H1 (cell line): ENCODE data around the gene ALDOA. TPM values are rescaled to one million over a fixed set of nuclear protein-coding genes. Genes with fewer than 3 reads are reported as not detected.
A peak's percentile ranks its signal among the peaks of the same experiment; 100 is the strongest.

ENCODE experiments used
- CTCF ChIA-PET: fragments of 300-600 bp; sonication (Branson Sonifier 250); formaldehyde crosslinking; loops from one replicate; lab custom pipeline; 2021; ENCODE audit not compliant: partially characterized antibody; lab: Charles Lee
- POLR2A ChIA-PET: fragments of 300-600 bp; sonication (Branson Sonifier 250); formaldehyde crosslinking; loops from one replicate; lab custom pipeline; 2021; ENCODE audit warnings: inconsistent platforms; ENCODE audit not compliant: partially characterized antibody; lab: Charles Lee
- DNase-seq, 2 experiments: peaks; one replicate each; pipeline versions ENCODE4 v3.0.0 to v3.0.0-alpha.2; 2010 to 2022; ENCODE audit warnings: low spot score in 2 of 2, low read depth in 1 of 2, mixed read lengths in 1 of 2
- FAIRE-seq: peaks from 2 replicates; lab custom pipeline; 2011; peaks lifted over from hg19 to GRCh38; lab: Jason Lieb, UNC
- H2AFZ ChIP-seq: 2 replicates; pipeline ENCODE4 v1.8.1; 2012; ENCODE audit warnings: low read length, inconsistent platforms
- H2AK5ac ChIP-seq: 2 replicates; pipeline ENCODE4 v1.6.1; 2013; ENCODE audit warnings: low read depth, low read length
- H2BK120ac ChIP-seq: replicated peaks from 2 replicates; pipeline ENCODE3; 2013; ENCODE audit warnings: low read depth, low read length, inconsistent platforms
- H2BK12ac ChIP-seq: 2 replicates; pipeline ENCODE4 v1.6.1; 2013; ENCODE audit warnings: low read depth, low read length
- H2BK15ac ChIP-seq: 2 replicates; pipeline ENCODE4 v1.6.1; 2013; ENCODE audit warnings: low read length
- H2BK20ac ChIP-seq: 2 replicates; pipeline ENCODE4 v1.6.1; 2013; ENCODE audit warnings: low read length
- H2BK5ac ChIP-seq: 2 replicates; pipeline ENCODE4 v1.6.1; 2013; ENCODE audit warnings: low read depth, low read length
- H3K14ac ChIP-seq: 2 replicates; pipeline ENCODE4 v1.6.1; 2013; ENCODE audit warnings: inconsistent platforms; ENCODE audit not compliant: insufficient read length
- H3K18ac ChIP-seq: 2 replicates; pipeline ENCODE4 v1.6.1; 2013; ENCODE audit warnings: low read length; ENCODE audit errors: extremely low read depth
- H3K23ac ChIP-seq: 2 replicates; pipeline ENCODE4 v1.6.1; 2013; ENCODE audit warnings: inconsistent platforms; ENCODE audit not compliant: insufficient read length
- H3K23me2 ChIP-seq: 2 replicates; pipeline ENCODE4 v1.6.1; 2013; ENCODE audit warnings: low read depth, low read length
- H3K27ac ChIP-seq: 2 replicates; pipeline ENCODE4 v1.6.1; 2011; ENCODE audit warnings: low read depth, low read length, inconsistent platforms
- H3K27me3 ChIP-seq, 4 experiments: replicated peaks in 1 of 4; 1 replicate in 1 of 4; 2 replicates in 3 of 4; pipeline versions ENCODE4 v1.6.1 to v1.8.1; 2011 to 2013; ENCODE audit warnings: low read length in 3 of 4, mild to moderate bottlenecking in 3 of 4, inconsistent platforms in 2 of 4, mixed read lengths in 2 of 4, moderate library complexity in 1 of 4; ENCODE audit not compliant: control insufficient read depth in 3 of 4, insufficient read depth in 3 of 4; ENCODE audit errors: extremely low read depth in 1 of 4
- H3K36me3 ChIP-seq, 4 experiments: 2 replicates each; pipeline versions ENCODE4 v1.6.1 to v1.8.1; 2011 to 2013; ENCODE audit warnings: mild to moderate bottlenecking in 4 of 4, low read length in 3 of 4, moderate library complexity in 2 of 4, control low read depth in 1 of 4, inconsistent platforms in 1 of 4; ENCODE audit not compliant: insufficient read depth in 4 of 4, control insufficient read depth in 2 of 4
- H3K4ac ChIP-seq: replicated peaks from 2 replicates; pipeline ENCODE3; 2013; ENCODE audit warnings: low read length, low read depth, mixed read lengths, inconsistent platforms; ENCODE audit not compliant: insufficient read length
- H3K4me1 ChIP-seq, 4 experiments: replicated peaks in 1 of 4; 1 replicate in 1 of 4; 2 replicates in 3 of 4; pipeline versions ENCODE4 v1.6.1 to v1.8.1; 2011 to 2013; ENCODE audit warnings: low read length in 3 of 4, inconsistent platforms in 2 of 4, mixed read lengths in 1 of 4; ENCODE audit not compliant: insufficient read depth in 4 of 4, control insufficient read depth in 3 of 4
- H3K4me2 ChIP-seq, 2 experiments: 2 replicates each; pipeline versions ENCODE4 v1.6.1 to v1.8.1; 2011 to 2013; ENCODE audit warnings: low read depth in 2 of 2, low read length in 2 of 2, control low read depth in 1 of 2, inconsistent platforms in 1 of 2, mild to moderate bottlenecking in 1 of 2; ENCODE audit not compliant: insufficient read depth in 1 of 2
- H3K4me3 ChIP-seq, 4 experiments: fragments of 200-600, 300-600 bp in 1 of 4; sonication (generic), shearing (Covaris generic), sonication (Bioruptor Twin) in 1 of 4; 2 replicates each; pipeline versions ENCODE4 v1.5.1 to v1.8.1; 2011 to 2016; ENCODE audit warnings: low read length in 4 of 4, low read depth in 3 of 4, control low read depth in 2 of 4, inconsistent platforms in 2 of 4, mild to moderate bottlenecking in 2 of 4, mixed read lengths in 1 of 4, moderate library complexity in 1 of 4; ENCODE audit not compliant: insufficient read depth in 2 of 4; ENCODE audit errors: extremely low read depth in 1 of 4
- H3K56ac ChIP-seq: replicated peaks from 2 replicates; pipeline ENCODE3; 2013; ENCODE audit warnings: low read depth, mild to moderate bottlenecking, mixed read lengths, low read length, inconsistent platforms; ENCODE audit not compliant: insufficient read length
- H3K79me1 ChIP-seq: 2 replicates; pipeline ENCODE4 v1.6.1; 2013; ENCODE audit warnings: low read depth, low read length, control low read depth
- H3K79me2 ChIP-seq, 2 experiments: 2 replicates each; pipeline versions ENCODE4 v1.6.1 to v1.8.1; 2012 to 2013; ENCODE audit warnings: low read length in 2 of 2, mild to moderate bottlenecking in 2 of 2, inconsistent platforms in 1 of 2; ENCODE audit not compliant: insufficient read depth in 2 of 2, control insufficient read depth in 1 of 2
- H3K9ac ChIP-seq, 4 experiments: replicated peaks in 1 of 4; 1 replicate in 1 of 4; 2 replicates in 3 of 4; pipeline versions ENCODE4 v1.6.1 to v1.8.1; 2011 to 2013; ENCODE audit warnings: low read depth in 3 of 4, low read length in 3 of 4, control low read depth in 2 of 4, mild to moderate bottlenecking in 2 of 4, moderate library complexity in 2 of 4, inconsistent platforms in 1 of 4; ENCODE audit errors: extremely low read depth in 1 of 4
- H3K9me3 ChIP-seq, 2 experiments: 2 replicates each; pipeline versions ENCODE4 v1.6.1 to v1.8.1; 2012 to 2013; ENCODE audit warnings: mild to moderate bottlenecking in 2 of 2, moderate library complexity in 2 of 2, control low read depth in 1 of 2, inconsistent platforms in 1 of 2, low read depth in 1 of 2, low read length in 1 of 2, mixed read lengths in 1 of 2; ENCODE audit not compliant: insufficient read depth in 2 of 2
- H4K20me1 ChIP-seq, 2 experiments: replicated peaks in 1 of 2; 2 replicates each; pipeline versions ENCODE3 to v1.8.1; 2011 to 2013; ENCODE audit warnings: inconsistent platforms in 2 of 2, low read length in 2 of 2, mild to moderate bottlenecking in 1 of 2; ENCODE audit not compliant: insufficient read depth in 2 of 2, control insufficient read depth in 1 of 2
- H4K5ac ChIP-seq: 2 replicates; pipeline ENCODE4 v1.6.1; 2013; ENCODE audit warnings: low read length, low read depth, mixed read lengths, inconsistent platforms; ENCODE audit not compliant: insufficient read length
- H4K8ac ChIP-seq: 2 replicates; pipeline ENCODE4 v1.8.0; 2013; ENCODE audit warnings: mild to moderate bottlenecking, moderate library complexity, low read length, inconsistent platforms; ENCODE audit not compliant: insufficient read depth; ENCODE audit errors: extremely low read depth
- H4K91ac ChIP-seq: replicated peaks from 2 replicates; pipeline ENCODE3; 2013; ENCODE audit warnings: low read length, mixed read lengths, inconsistent platforms; ENCODE audit not compliant: insufficient read length
- CHD1 ChIP-seq: IDR thresholded peaks from 2 replicates; pipeline ENCODE4 v1.6.1; 2012; ENCODE audit warnings: low read depth, low read length, improper control_type of control experiment
- CTCF ChIP-seq, 3 experiments: IDR thresholded peaks; 1 replicate in 2 of 3; 2 replicates in 1 of 3; pipeline versions ENCODE4 v1.5.1 to v1.6.1; 2011; ENCODE audit warnings: low read length in 3 of 3, mild to moderate bottlenecking in 3 of 3, inconsistent platforms in 2 of 3, low read depth in 1 of 3, moderate library complexity in 1 of 3; ENCODE audit not compliant: insufficient read depth in 1 of 3; ENCODE audit errors: control extremely low read depth in 1 of 3
- POLR2A ChIP-seq, 2 experiments: IDR thresholded peaks; 1 replicate in 1 of 2; 2 replicates in 1 of 2; pipeline ENCODE4 v1.6.1; 2011; ENCODE audit warnings: low read depth in 2 of 2, low read length in 2 of 2, mild to moderate bottlenecking in 2 of 2; ENCODE audit errors: control extremely low read depth in 1 of 2
- RAD21 ChIP-seq, 2 experiments: IDR thresholded peaks in 1 of 2; conservative IDR thresholded peaks in 1 of 2; 2 replicates each; pipeline ENCODE4 v1.6.1; 2011; ENCODE audit warnings: low read depth in 2 of 2, low read length in 2 of 2, improper control_type of control experiment in 1 of 2, inconsistent platforms in 1 of 2, mild to moderate bottlenecking in 1 of 2, moderate library complexity in 1 of 2
- RXRA ChIP-seq: IDR thresholded peaks from 2 replicates; pipeline ENCODE4 v1.6.1; 2011; ENCODE audit warnings: low read depth, mild to moderate bottlenecking, low read length, moderate library complexity; ENCODE audit not compliant: insufficient read depth
- SP1 ChIP-seq: IDR thresholded peaks from 2 replicates; pipeline ENCODE4 v1.6.1; 2011; ENCODE audit warnings: low read depth, low read length
- YY1 ChIP-seq: IDR thresholded peaks from 2 replicates; pipeline ENCODE4 v1.6.1; 2011; ENCODE audit warnings: low read depth, mild to moderate bottlenecking, low read length
- WGBS, 2 experiments: shearing (Covaris generic) in 1 of 2; methylation state at CpG; one replicate each; pipeline versions ENCODE4 v1.1.6 to v1.1.7; 2013 to 2015; ENCODE audit warnings: low lambda C conversion rate in 2 of 2, mixed read lengths in 2 of 2, inconsistent platforms in 1 of 2, low coverage in 1 of 2, missing lambda C conversion rate in 1 of 2; ENCODE audit not compliant: insufficient replicate concordance in 2 of 2, insufficient coverage in 1 of 2, insufficient read length in 1 of 2; ENCODE audit errors: extremely low coverage in 1 of 2, missing lambda C conversion rate in 1 of 2; 5-methylcytosine and 5-hydroxymethylcytosine counted together
- polyA plus RNA-seq, 7 experiments: library from polyadenylated mRNA; depleted of rRNA in 3 of 7; stranded (reverse) in 5 of 7; unstranded in 2 of 7; fragments of >200 nt in 5 of 7; fragments of 200-250 nt in 2 of 7; gene quantifications; 1 replicate in 5 of 7; 2 replicates in 1 of 7; 4 replicates in 1 of 7; pipeline versions ENCODE4 v1.2.1 to v1.2.3, GENCODE V29; 2011 to 2013; ENCODE audit warnings: missing spikeins in 2 of 7, mixed read lengths in 2 of 7
- total RNA-seq: library from RNA; stranded (reverse); fragmentation: NEBNext Ultra II Directional; extraction: Animal tissue kit (Norgen Biotek cat#: 25700); gene quantifications from 2 replicates; pipeline ENCODE4 v1.2.1, GENCODE V29; 2021

ALDOA gene
- total and polyA plus RNA-seq, 2 of the 8 experiments (the other 6 are each of a cell fraction or from before 2014, with no cell fraction given) = 1,072 to 1,083 TPM

DNA sequence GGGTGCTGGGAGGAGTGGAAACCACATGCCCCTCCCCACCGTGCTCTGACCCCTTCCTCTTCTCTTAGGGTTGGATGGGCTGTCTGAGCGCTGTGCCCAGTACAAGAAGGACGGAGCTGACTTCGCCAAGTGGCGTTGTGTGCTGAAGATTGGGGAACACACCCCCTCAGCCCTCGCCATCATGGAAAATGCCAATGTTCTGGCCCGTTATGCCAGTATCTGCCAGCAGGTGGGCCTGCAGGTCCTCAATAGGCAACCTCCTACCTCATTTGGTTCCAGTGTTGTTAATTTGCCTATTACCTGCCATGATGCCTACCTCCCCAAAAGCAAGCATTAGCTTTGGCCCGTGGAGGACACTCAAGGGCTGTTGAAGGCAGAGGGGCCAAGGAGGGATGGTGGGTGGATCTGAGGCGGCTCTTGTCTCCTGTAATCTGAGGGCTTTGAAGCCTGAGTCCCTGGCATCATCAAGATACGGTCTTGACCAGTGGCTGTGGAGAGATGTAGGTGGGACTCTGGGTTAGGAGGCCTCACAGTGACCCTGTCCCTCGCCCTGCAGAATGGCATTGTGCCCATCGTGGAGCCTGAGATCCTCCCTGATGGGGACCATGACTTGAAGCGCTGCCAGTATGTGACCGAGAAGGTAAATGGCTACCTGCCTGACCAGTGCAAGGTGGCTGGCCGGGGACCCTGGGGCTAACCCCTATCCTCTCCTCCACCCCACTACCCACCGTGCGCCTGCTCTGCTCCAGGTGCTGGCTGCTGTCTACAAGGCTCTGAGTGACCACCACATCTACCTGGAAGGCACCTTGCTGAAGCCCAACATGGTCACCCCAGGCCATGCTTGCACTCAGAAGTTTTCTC, 3.4 kb downstream of the ALDOA start:
- POLR2A ChIA-PET = interaction anchor here (7.7 to 21.2 kb wide), 3 partner anchors 9 to 21 kb away, joined by 88 to 353 read pairs (median 151); partner anchors contain the start of genes PPP4C, TBX6 and YPEL3
- Histone ChIP-seq H3K4me3 (no peak overlapping the region), H2BK120ac (no peak overlapping the region), H4K5ac (no peak overlapping the region), H3K56ac (no peak overlapping the region), H3K79me1 (peaks cover 9% of the 10 kb centered on the region; the same call in 1 of the 2 replicates), H4K91ac (no peak overlapping the region), H3K23ac (no peak overlapping the region), H3K9ac (no peak overlapping the region), H3K18ac (no peak overlapping the region; the same call in 1 of the 2 replicates), H3K14ac (no peak overlapping the region), H2BK5ac (no peak overlapping the region), H4K20me1 (peaks cover 16 to 35% of the 10 kb centered on the region in 2 experiments), H3K4me1 (peaks cover 0 to 14% (median 6%) of the 10 kb centered on the region in 4 experiments; a peak in 6 of 7 replicates), H2BK12ac (no peak overlapping the region), H3K9me3 (no peaks in the 10 kb centered on the region), H2AFZ (no peak overlapping the region), H3K4me2 (no peak overlapping the region), H3K36me3 (peaks cover 19 to 54% (median 47%) of the 10 kb centered on the region in 4 experiments), H2BK15ac (no peak overlapping the region), H4K8ac (no peak overlapping the region), H3K4ac (no peak overlapping the region), H3K23me2 (peaks cover 13% of the 10 kb centered on the region; the same call in 1 of the 2 replicates), H3K79me2 (peaks cover 15 to 30% of the 10 kb centered on the region in 2 experiments), H3K27ac (no peak overlapping the region), H2AK5ac (no peak overlapping the region), H3K27me3 (no peaks in the 10 kb centered on the region), H2BK20ac (no peak overlapping the region)
- CTCF ChIA-PET = interaction anchor here (1.2 to 7.3 kb wide), 5 partner anchors 11 to 43 kb away, joined by 5 to 51 read pairs (median 6); partner anchors contain the start of gene TBX6
- 0 out of 3 replicates have a peak, but pooled peaks of 1 of the 2 experiments have one; percentile 32 for TF ChIP-seq POLR2A (IDR thresholded peaks at IDR 0.05; ENCODE audit: control extremely low read depth in 1 of 2, low read depth in 2 of 2, low read length in 2 of 2)
- peak; percentile 51; the same call in 1 of the 2 replicates for TF ChIP-seq SP1
- peak; percentile 36 to 52 for TF ChIP-seq RAD21 (IDR thresholded peaks at IDR 0.05 in 1 of 2, conservative IDR thresholded peaks at IDR 0.05 in 1 of 2; ENCODE audit: low read depth in 2 of 2, low read length in 2 of 2)
- TF ChIP-seq RXRA = no peak
- TF ChIP-seq CHD1 = no peak
- peak; percentile 34 to 64 (median 40) for TF ChIP-seq CTCF (IDR thresholded peaks at IDR 0.05; ENCODE audit: control extremely low read depth in 1 of 3, insufficient read depth in 1 of 3, low read depth in 1 of 3, low read length in 3 of 3)
- no peak for TF ChIP-seq YY1
- FAIRE-seq (no peak), DNase-seq (no peak)
- 90% methylated on average over 17 of the region's 17 CpGs; no CpG with 5 or more reads in 1 of the 2 experiments for WGBS, 2 experiments
